Measurements from ENCODE around the gene TRPM2.
A peak's percentile ranks its signal among the peaks of the same experiment; 100 is the strongest.

Gene TRPM2

DNA sequence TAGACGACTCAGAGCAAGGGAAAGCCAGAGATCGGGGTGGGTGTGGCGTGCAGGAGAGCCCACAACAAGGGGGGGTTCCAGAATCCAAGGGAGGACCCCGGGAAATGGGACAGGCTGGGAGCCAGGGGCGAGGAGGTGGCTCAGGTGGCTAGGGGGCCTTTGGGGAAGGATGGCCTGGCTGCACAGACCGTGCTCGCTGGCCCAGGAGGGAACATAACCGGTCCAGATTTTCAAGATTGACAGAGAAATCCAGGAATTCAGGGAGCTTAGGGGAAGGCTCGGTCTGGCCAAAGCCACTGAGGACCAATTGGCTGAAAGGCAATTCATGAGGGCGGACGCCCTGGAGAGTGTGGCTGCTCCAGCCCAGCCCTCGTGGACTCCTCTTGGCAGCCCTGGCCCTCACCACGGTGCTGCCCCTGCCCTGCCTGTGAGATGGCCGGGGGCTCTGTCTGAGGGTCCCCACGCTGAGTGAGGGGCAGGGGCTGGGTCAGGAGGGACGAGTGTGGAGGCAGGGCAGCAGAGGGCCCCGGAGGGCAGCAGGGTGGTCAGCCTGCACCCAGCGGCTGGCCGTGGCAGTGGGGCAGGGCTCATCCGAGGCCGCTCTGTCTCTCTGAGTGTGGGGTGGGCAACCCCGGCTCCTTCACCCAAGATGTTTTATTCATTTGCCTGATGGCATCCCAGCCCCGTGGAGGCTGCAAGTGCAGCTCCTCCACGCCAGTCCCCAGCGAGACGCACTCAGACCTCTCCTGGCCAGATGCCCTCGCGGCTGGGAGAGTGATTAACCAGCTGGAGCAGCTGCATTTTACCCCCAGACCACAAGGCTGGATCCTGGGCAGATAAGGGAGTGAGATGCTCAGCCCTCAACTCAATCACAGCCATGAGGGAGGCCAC is 96.3 kb downstream of the TRPM2 start:
- peak overlapping the region; percentile 42 for H3K27ac Mint-ChIP-seq
- H3K27me3 Mint-ChIP-seq, result peaks cover 41 to 46% of the 10 kb centered on the region in 2 donors
- ATAC-seq (replicated peaks), result no peak

GRCh38 chr21:44450402-44450801 is 97.0 kb downstream of the TRPM2 start:
- no peak overlapping the region for H3K4me3 Mint-ChIP-seq
- no peaks in the 10 kb centered on the region for H3K36me3 Mint-ChIP-seq
- ATAC-seq (replicated peaks) (no peak), DNase-seq (no peak)
- no peak overlapping the region for H3K27ac Mint-ChIP-seq
- peaks cover 0 to 6% of the 10 kb centered on the region in 2 donors for H3K9me3 Mint-ChIP-seq
- H3K27me3 Mint-ChIP-seq, result peaks cover 37 to 46% of the 10 kb centered on the region in 2 donors
- peaks cover 2 to 6% of the 10 kb centered on the region in 2 donors for H3K4me1 Mint-ChIP-seq

More for the DNA sequence above, 96.3 kb downstream of the TRPM2 start:
- Mint-ChIP-seq H3K4me1 (peaks cover 0 to 2% of the 10 kb centered on the region in 2 donors), H3K36me3 (no peaks in the 10 kb centered on the region), H3K4me3 (no peak overlapping the region), H3K9me3 (peaks cover 0 to 4% of the 10 kb centered on the region in 2 donors)
- no peak for DNase-seq

- DNase-seq (no peak), ATAC-seq (replicated peaks) (no peak)
- Mint-ChIP-seq H3K27ac (peak overlapping the region; percentile 28), H3K36me3 (no peaks in the 10 kb centered on the region), H3K27me3 (peaks cover 36 to 46% of the 10 kb centered on the region in 2 donors), H3K9me3 (peaks cover 0 to 6% of the 10 kb centered on the region in 2 donors), H3K4me1 (peaks cover 2 to 7% of the 10 kb centered on the region in 2 donors), H3K4me3 (no peak overlapping the region)
Observed at GRCh38 chr21:44450999-44451398, 97.6 kb downstream of the TRPM2 start.

GRCh38 chr21:44453120-44453519 is 99.7 kb downstream of the TRPM2 start:
- ATAC-seq (replicated peaks), result no peak
- Mint-ChIP-seq H3K27ac (no peak overlapping the region), H3K4me1 (peaks cover 2 to 15% of the 10 kb centered on the region in 2 donors), H3K9me3 (peaks cover 0 to 6% of the 10 kb centered on the region in 2 donors), H3K4me3 (no peak overlapping the region), H3K36me3 (no peaks in the 10 kb centered on the region), H3K27me3 (peaks cover 31 to 36% of the 10 kb centered on the region in 2 donors)
- DNase-seq, result no peak

DNA sequence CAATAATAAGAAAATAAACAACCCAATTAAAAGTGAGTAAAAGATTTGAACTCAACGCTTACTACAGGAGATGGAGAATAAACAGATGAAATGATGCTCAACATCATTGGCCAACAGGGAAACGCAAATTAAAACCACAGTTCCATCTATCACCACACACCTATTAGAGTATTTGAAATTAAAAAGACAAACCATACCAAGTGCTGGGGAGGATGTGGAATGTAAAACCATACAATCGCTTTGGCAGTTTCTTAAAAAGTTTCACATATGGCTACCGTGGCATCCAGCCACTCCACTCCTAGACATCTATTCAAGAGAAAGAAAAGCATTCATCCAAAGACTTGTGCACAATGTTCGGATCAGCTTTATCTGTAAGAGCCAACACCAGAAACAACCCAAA is 100.6 kb downstream of the TRPM2 start:
- Mint-ChIP-seq H3K36me3 (no peaks in the 10 kb centered on the region), H3K4me1 (peaks cover 2 to 15% of the 10 kb centered on the region in 2 donors), H3K27ac (no peak overlapping the region), H3K4me3 (no peak overlapping the region), H3K9me3 (peaks cover 0 to 6% of the 10 kb centered on the region in 2 donors), H3K27me3 (peaks cover 27 to 28% of the 10 kb centered on the region in 2 donors)
- ATAC-seq (replicated peaks) (no peak), DNase-seq (no peak)

DNA sequence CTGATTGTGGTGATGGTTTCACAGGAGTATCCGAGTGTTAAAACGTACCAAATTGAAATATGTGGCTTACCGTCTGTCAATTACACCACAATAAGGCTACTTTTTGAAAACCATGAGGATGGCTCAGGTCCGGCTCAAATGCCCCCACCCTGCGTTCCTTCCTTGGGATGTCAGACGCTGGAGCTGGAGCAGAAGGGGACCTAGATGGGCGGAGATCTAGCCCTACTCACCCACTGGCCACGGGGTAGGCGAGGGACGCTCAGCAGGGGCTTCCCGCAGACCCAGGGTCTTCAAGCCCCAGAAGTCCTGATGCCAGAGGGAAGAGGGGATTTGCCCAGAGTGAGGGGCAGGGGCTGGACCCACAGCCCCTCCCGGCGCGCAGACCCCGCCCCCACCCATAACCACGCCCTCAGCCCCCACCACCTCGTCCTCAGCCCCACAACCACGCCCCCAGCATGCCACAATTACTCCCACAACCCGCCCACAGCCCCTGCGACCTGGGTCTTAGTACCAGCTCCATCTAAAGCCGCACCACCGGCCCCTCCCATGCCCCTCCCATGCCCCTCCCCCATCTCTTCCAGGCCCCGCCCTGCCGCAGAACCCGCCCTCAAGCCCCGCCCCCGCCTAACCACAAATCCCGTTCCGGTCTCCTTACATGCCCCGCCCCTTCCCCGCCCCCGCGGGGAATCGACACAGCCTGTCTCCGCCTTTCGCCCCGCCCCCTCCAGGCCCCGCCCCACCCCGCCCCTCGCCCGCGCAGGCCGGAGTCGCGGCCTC is 101.5 kb downstream of the TRPM2 start, which contains the start of gene LRRC3:
TSS of gene LRRC3 (plus strand) at position 764 of the 777 bp plus-strand sequence. CDS start 1,135 bp downstream, outside the sequence.
- Mint-ChIP-seq H3K4me3 (peak within 1 kb of the TSS; percentile 81 to 84), H3K9me3 (peaks cover 0 to 6% of the 10 kb centered on the region in 2 donors), H3K36me3 (no peaks in the 10 kb centered on the region), H3K27ac (peak within 1 kb of the TSS; percentile 31), H3K27me3 (peaks cover 19 to 20% of the 10 kb centered on the region in 2 donors), H3K4me1 (peaks cover 2 to 15% of the 10 kb centered on the region in 2 donors)
- peak; percentile 58 for DNase-seq
- peak; percentile 79 to 82 for ATAC-seq (replicated peaks)

- Mint-ChIP-seq H3K36me3 (no peaks in the 10 kb centered on the region), H3K9me3 (peaks cover 0 to 6% of the 10 kb centered on the region in 2 donors), H3K4me1 (peaks cover 2 to 15% of the 10 kb centered on the region in 2 donors), H3K4me3 (peak overlapping the region; percentile 81 to 84), H3K27ac (peak overlapping the region; percentile 31), H3K27me3 (peaks cover 15 to 17% of the 10 kb centered on the region in 2 donors)
- DNase-seq (peak; percentile 38), ATAC-seq (replicated peaks) (peak; percentile 74 to 76)
Observed at GRCh38 chr21:44455524-44456213, 102.2 kb downstream of the TRPM2 start.

- H3K27ac Mint-ChIP-seq, result no peak overlapping the region
- peak overlapping the region; percentile 62 to 84 for H3K4me3 Mint-ChIP-seq
- H3K9me3 Mint-ChIP-seq, result peaks cover 0 to 6% of the 10 kb centered on the region in 2 donors
- ATAC-seq (replicated peaks), result no peak
- H3K27me3 Mint-ChIP-seq, result peaks cover 8 to 11% of the 10 kb centered on the region in 2 donors
- no peaks in the 10 kb centered on the region for H3K36me3 Mint-ChIP-seq
- no peak for DNase-seq
- H3K4me1 Mint-ChIP-seq, result peaks cover 2 to 15% of the 10 kb centered on the region in 2 donors
Observed at GRCh38 chr21:44456214-44456914, 102.9 kb downstream of the TRPM2 start.

GRCh38 chr21:44456915-44457736 is 103.7 kb downstream of the TRPM2 start:
- no peak overlapping the region for H3K27ac Mint-ChIP-seq
- peak overlapping the region; percentile 62 to 74 for H3K4me3 Mint-ChIP-seq
- peaks cover 2 to 15% of the 10 kb centered on the region in 2 donors for H3K4me1 Mint-ChIP-seq
- ATAC-seq (replicated peaks) (no peak), DNase-seq (no peak)
- peaks cover under 1 to 3% of the 10 kb centered on the region in 2 donors for H3K27me3 Mint-ChIP-seq
- no peaks in the 10 kb centered on the region for H3K36me3 Mint-ChIP-seq
- peaks cover 0 to 6% of the 10 kb centered on the region in 2 donors for H3K9me3 Mint-ChIP-seq

GRCh38 chr21:44458971-44459711 is 105.7 kb downstream of the TRPM2 start:
- no peak overlapping the region for H3K4me3 Mint-ChIP-seq
- no peak for DNase-seq
- no peak for ATAC-seq (replicated peaks)
- peaks cover 0 to 2% of the 10 kb centered on the region in 2 donors for H3K9me3 Mint-ChIP-seq
- H3K36me3 Mint-ChIP-seq, result no peaks in the 10 kb centered on the region
- no peaks in the 10 kb centered on the region for H3K27me3 Mint-ChIP-seq
- no peak overlapping the region for H3K27ac Mint-ChIP-seq
- H3K4me1 Mint-ChIP-seq, result peaks cover 2 to 15% of the 10 kb centered on the region in 2 donors

GRCh38 chr21:44459712-44460440 is 106.5 kb downstream of the TRPM2 start:
- Mint-ChIP-seq H3K4me3 (no peak overlapping the region), H3K27me3 (no peaks in the 10 kb centered on the region), H3K4me1 (peaks cover 2 to 11% of the 10 kb centered on the region in 2 donors), H3K27ac (no peak overlapping the region), H3K36me3 (no peaks in the 10 kb centered on the region), H3K9me3 (peaks cover 0 to 1% of the 10 kb centered on the region in 2 donors)
- ATAC-seq (replicated peaks), result no peak
- no peak for DNase-seq

- ATAC-seq (replicated peaks) (no peak), DNase-seq (no peak)
- H3K36me3 Mint-ChIP-seq, result no peaks in the 10 kb centered on the region
- H3K9me3 Mint-ChIP-seq, result no peaks in the 10 kb centered on the region
- no peaks in the 10 kb centered on the region for H3K27me3 Mint-ChIP-seq
- peaks cover 0 to 9% of the 10 kb centered on the region in 2 donors for H3K4me1 Mint-ChIP-seq
- H3K4me3 Mint-ChIP-seq, result no peak overlapping the region
- H3K27ac Mint-ChIP-seq, result no peak overlapping the region
Observed at GRCh38 chr21:44460441-44460755, 107.0 kb downstream of the TRPM2 start.

Data from stimulated activated naive B cell treated with anti-CD40 and anti-IgM and Interleukin-4, amounts not matched to agents 10 μg/mL and 1 μg/mL and 100 μg/mL, for 72 hours (primary cell).